Measurements from ENCODE around the gene PRSS48. TPM values are rescaled to one million over a fixed set of nuclear protein-coding genes. Genes with fewer than 3 reads are reported as not detected.
"Not testable (repeated sequence)": the region's sequence is repeated elsewhere in the genome, so short reads cannot be mapped to it uniquely, and the experiment has no call there.

Gene PRSS48, protein sequence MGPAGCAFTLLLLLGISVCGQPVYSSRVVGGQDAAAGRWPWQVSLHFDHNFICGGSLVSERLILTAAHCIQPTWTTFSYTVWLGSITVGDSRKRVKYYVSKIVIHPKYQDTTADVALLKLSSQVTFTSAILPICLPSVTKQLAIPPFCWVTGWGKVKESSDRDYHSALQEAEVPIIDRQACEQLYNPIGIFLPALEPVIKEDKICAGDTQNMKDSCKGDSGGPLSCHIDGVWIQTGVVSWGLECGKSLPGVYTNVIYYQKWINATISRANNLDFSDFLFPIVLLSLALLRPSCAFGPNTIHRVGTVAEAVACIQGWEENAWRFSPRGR
- total RNA-seq (2014; rRNA removed; shearing (Covaris generic)): not detected in 2 replicates

DNA sequence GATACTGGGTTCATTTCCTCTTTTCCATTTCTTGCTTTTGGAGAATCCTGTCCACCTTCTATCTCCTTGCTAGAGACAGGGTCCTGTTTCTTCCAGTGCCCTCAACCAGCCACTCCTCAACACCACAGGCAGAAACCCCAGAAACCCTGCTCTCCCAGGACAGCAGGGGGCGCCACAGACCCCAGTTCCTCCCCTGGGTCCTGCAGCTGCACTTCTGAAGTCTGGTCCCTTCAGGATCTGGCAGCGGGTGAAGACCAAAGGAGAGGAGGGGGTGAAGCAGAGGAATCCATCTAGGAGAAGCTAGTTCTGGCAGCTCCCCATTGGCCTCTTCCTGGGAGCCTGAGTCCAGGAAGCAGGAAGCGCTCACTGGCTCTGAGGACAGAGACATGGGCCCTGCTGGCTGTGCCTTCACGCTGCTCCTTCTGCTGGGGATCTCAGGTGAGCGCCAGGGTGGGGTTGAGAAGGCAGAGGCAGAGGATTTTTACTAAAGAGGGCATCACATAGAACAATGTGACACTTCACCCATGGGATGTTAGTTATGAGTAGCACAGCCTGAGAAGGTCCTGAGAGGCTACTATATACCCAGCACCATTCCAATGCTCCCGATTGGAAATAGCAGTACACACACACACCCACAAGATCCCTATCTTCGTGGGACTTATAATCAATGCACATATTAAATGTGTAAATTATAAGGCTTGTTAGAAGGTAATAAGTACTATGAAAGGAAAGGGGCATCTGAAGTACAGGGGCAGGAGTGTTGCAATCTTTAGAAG is at the start of gene PRSS48:
TSS of gene PRSS48 (plus strand) at position 375 of the 776 bp plus-strand sequence. CDS start at position 387, 12 bp downstream.
- peak; percentile 43 for DNase-seq (ENCODE audit: low spot score)

DNA sequence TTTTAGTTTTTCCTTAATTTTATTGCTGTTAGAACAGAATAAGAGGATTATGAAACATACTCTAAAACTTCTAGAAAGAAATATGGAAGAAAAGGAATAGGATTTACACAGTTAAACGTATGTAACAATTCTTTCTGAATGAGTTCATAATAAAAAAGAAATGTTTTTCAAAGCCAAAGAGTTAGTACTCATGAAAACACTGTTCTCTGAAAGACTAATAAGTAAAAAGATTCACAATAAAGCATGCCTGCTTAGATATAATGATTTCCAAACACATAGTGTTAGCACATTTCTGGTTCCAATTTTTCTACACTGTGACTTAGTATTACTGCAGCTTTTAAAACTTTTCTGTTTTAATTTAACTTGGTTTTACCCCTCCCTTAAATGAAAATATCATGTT is 49.8 kb upstream of the PRSS48 start:
- no peak for DNase-seq (ENCODE audit: low spot score)

DNA sequence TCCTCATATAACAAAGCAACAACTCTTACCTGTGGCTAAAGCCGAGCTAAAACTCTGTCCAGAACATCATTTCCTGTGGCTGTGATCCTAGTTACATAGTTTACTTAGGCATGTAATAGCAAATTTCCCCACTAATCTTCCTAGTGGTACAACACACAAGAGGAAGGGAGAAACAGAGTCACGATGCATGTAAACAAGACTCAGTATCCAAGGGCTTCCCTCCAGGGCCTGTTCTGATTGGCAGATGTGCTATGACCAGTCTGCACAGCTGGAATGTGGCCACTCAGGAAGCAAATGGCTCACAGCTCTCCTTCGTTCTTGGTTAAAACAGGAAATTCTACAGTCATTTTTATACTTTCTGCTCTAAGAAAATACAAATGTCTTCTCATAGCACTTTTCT is 49.2 kb upstream of the PRSS48 start:
- peak; percentile 11 for DNase-seq (ENCODE audit: low spot score)

DNA sequence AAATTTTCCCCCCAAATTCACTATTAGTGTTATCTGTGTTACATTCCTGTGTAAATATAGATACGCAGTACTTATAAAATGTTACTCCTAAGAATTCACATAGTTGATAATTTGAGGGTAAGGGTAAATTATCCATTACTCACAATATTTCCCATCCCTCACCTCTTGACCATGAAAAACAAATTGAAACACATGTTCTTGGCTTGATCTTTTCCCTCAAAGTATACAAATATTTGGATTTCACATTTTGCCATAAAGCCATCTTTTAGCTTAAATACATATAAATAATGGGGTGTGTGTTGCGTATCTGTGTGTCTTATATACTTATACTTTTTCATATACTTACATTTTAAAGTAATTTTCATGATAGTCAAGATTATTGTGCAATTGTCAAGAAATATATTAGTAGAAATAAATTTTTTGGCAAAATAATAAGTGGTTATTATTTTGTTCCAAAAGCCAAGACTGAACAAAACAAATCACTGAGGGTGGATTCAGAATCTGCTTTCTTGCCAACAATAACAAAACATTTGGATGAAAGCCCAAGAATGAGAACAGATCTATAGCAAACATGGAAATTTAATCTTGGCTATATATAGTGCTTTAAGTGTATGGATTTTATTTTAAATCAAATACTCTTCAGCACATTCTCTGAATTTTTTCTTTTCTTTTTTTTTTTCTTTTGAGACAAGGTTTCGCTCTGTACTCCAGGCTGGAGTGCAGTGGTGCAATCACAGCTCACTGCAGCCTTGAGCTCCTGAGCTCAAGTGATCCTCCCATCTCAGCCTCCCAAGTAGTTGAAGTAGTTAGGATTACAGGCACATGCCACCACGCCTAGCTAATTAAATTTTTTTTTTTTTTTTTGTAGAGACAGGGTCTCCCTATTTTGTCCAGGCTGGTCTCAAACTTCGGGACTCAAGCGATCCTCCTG is 48.5 kb upstream of the PRSS48 start:
- DNase-seq (ENCODE audit: low spot score): no peak

DNA sequence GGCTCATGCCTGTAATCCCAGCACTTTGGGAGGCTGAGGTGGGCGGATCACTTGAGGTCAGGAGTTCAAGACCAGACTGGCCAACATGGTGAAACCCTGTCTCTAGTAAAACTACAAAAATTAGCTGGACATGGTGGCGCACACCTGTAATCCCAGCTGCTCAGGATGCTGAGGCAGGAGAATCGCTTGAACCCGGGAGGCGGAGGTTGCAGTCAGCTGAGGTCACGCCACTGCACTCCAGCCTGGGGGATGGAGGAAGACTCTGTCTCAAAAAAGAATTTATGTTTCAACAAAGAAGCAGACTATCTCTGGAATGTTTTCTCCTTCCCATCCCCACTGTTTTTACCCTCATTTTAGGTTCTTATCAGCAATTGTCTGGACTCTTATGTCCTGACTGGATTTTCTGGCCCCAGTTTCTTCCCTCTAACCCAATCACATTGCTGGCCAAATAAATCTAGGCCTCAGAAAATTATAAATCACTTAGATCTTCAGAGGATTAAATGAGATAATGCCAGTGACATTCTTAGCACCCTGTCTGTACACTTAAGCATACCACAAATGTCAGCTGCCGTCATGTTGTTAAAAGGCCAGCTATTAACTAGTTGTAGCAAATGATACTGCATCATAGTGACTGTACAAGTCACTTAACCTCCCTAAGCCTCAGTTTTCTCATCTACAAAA is 44.9 kb upstream of the PRSS48 start:
- no peak for DNase-seq (ENCODE audit: low spot score)

DNA sequence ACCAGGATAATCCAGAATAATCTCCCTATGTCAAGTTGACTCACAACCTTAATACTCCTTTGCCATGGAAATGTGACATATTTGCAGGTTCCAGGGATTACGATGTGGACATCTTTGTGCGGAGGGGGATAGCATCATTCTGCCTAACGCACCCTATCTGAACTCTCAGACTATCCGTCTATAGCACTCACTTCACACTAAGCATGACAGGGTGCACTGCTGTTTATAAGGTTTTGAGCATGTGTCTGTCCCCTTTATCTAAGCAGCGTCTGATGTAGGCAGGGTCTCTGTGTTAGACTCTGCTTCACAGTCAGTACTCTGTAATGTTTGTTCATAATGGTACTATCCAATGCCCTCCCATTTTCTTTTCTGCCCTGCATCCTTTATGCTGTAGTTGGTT is 43.4 kb upstream of the PRSS48 start:
- DNase-seq (ENCODE audit: low spot score): no peak

DNA sequence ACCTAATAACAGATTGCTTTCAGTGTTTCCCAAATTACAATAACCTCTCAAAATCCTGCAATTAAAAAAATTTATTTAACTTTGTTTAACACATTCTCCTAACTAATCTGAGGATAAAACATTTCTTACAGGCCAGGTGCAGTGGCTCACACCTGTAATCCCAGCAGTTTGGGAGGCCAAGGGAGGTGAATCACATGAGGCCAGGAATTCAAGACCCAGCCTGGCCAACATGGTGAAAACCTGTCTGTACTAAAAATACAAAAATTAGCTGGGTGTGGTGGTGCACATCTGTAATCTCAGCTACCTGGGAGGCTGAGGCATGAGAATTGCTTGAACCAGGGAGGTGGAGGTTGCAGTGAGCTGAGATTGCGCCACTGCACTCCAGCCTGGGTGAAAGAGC is 41.6 kb upstream of the PRSS48 start:
- not testable (repeated sequence) for DNase-seq (ENCODE audit: low spot score)

DNA sequence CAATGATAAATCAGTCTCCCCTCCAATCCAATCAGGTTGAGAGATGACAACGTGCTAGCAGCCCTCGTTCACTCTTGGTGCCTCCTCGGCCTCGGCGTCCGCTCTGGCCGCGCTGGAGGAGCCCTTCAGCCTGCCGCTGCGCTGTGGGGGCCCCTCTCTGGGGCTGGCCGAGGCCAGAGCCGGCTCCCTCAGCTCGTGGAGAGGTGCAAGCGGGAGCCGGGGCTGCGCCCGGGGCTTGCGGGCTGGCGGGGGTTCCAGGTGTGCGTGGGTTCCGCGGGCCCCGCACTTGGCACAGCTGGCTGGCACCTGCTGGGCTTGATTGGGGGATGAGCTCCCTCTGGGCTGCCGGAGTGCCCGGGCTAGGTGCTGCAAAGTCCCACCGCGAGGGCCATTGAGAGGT is 40.9 kb upstream of the PRSS48 start:
- no peak for DNase-seq (ENCODE audit: low spot score)

DNA sequence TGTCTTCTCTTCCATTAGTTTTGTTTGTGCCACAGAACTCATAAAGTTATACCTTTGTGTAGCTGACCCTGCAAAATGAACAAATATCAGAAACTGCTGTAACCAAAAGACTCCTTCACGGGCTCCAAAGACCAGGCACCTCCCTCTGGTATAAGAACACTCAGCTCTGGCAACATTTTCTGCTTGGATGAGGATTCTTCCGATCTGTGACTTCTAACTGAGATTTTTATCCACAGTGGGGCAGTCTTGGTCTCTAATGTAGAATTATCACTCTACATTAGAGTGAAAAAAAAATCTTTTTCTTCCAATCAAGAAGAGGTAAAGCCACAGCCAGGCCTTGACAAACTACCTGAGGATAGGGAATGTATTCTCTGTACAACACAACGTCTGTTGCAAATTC is 38.5 kb upstream of the PRSS48 start:
- DNase-seq (ENCODE audit: low spot score): no peak

DNA sequence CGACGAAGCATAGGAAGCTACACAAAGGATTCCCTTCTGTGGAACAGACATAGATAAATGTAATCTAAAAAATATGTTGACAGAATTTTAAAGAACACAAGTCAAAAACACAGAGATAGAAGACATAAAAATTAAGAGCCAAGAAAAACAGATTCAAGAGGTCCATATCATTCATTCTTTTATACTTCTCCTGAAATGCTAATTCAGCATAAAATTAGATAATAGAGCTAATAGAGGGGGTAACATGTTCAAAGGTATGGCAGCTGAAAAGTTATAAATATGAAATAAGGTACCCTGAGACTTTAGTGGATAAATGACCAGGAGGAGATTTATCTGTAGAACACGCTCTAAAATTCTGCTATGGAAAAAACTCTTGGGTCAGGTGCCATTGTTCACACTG is 37.4 kb upstream of the PRSS48 start:
- no peak for DNase-seq (ENCODE audit: low spot score)

DNA sequence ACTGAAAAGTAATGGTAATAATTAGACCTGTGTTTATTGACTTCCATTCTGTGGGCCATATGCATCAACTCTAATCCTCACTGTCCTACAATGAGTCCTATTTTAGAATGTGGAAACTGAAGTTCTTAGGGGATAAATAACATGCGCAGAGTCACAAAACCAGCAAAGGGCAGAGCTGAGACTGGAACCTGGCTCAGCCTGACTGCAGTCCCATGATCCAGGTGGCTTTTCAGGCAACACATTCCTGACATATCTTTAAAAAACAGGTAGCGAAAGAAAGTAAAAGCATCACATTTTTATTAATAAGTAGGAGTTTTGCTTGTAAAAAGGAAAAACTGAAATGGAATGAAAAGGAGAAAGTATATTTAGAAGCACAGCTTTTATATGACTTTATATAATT is 34.7 kb upstream of the PRSS48 start:
- DNase-seq (ENCODE audit: low spot score): no peak

DNA sequence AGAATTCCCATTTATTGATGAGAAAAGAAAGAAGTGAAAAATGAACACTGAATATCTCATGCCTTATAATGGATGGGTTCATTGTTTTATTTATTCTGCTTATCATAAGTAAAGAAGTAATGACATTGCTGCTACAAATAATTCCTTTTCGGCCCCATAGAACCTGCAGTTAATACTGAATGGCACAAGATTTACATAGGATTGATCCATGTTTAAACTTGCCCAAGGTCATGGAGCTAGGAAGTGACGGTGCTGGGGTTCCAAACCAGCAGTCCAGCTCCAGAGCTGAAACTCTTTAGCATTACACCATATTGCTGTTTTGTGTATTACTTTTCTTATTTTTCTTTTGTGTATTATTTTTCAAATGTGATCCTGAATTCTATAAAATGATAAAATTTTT is 30.2 kb upstream of the PRSS48 start:
- DNase-seq (ENCODE audit: low spot score): no peak

DNA sequence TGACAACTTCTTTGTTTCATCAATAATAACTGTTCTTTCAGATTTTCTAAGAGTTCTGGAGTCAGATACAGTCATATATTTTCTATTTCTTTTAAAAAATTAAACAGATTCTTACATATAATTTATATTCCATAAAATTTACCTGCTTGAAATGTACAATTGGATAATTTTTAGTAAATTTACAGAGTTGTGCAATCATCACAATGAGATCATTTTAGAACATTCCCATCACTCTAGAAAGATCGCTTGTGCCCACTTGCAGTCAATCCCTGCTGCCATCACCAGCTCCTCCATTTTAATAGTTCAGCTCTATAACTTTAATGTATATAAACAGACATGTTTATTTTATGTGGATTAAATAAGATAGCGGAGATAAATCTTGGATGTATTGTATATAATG is 29.6 kb upstream of the PRSS48 start:
- no peak for DNase-seq (ENCODE audit: low spot score)

DNA sequence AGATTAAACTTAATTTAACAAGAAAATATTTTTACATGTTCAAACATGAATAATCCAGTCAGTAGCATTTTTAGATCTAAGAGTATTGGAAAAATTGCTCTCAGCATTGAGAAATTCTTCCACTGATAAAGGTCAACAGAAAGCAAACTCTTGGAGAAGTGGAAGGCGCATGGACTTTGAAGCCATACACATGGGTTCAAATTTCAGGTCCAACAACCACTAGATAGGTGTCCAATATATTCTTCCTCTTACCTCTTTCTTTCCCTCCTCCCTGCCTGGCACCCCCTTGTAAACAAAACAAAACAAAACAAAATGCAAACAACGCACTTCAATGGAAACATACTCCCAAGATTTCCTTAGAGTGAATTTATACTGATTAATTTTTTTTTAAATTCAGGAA is 28.4 kb upstream of the PRSS48 start:
- no peak for DNase-seq (ENCODE audit: low spot score)

DNA sequence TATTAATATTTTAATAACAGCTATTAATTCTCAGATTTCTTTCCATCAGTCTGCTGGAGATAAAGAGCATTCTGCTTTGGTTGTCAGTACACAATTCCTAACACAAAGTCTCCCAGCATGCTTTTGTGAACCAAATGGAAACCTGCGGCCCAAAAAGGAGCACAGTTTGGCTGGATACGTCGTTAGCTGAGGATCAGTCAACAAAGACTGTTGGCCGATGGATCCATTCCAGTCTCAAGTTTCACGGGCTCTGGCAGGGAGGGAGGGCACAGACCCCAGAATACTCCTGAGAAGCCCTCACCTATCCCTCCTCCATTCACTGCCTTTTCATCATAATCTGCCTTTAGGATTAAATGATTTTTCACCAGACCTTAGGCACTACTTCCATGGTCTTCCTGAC is 26.3 kb upstream of the PRSS48 start:
- no peak for DNase-seq (ENCODE audit: low spot score)

DNA sequence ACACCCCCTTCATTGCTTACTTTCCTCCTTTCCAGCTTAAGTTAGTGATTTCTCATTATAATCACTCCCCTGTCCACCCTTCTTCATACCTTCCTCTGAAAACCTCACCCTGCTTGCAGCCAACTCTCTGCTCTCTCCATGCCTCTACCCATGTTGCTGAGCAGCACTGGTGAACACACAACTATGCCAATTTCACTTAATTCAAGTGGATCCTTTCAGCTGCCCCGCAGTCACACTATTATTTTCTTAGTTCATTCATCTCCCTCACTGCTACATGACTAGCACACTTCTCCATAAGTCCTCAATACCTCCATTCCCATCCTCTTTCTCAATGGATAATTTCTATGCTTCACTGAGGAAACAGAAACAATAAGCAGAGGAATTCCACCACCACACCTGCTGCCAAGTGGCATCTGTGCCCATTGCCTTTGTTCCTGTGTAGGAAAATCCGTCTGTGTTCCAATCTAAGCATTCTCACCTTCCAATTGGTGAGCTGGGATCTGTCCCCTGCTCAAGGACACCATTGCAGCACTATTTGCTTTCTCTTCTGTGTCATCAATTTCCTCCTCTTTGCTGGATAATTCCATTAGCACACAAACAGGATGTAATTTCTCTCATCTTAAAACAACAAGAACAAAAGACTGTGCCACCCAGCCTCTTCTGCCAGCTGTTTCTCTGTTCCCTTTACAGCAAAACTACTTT is 25.2 kb upstream of the PRSS48 start:
- DNase-seq (ENCODE audit: low spot score): no peak

DNA sequence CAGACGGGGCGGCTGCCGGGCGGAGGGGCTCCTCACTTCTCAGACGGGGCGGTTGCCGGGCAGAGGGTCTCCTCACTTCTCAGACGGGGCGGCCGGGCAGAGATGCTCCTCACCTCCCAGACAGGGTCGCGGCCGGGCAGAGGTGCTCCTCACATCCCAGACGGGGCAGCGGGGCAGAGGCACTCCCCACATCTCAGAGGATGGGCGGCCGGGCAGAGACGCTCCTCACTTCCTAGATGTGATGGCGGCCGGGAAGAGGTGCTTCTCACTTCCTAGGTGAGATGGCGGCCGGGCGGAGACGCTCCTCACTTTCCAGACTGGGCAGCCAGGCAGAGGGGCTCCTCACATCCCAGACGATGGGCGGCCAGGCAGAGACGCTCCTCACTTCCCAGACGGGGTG is 21.7 kb upstream of the PRSS48 start:
- not testable (repeated sequence) for DNase-seq (ENCODE audit: low spot score)

DNA sequence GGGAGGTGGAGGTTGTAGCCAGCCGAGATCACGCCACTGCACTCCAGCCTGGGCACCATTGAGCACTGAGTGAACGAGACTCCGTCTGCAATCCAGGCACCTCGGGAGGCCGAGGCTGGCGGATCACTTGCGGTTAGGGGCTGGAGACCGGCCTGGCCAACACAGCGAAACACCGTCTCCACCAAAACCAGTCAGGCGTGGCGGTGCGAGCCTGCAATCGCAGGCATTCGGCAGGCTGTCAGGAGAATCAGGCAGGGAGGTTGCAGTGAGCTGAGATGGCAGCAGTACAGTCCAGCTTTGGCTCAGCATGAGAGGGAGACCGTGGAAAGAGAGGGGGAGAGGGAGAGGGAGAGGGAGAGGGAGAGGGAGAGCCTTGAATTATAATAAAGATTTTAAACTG is 21.3 kb upstream of the PRSS48 start:
- DNase-seq (ENCODE audit: low spot score): not testable (repeated sequence)

DNA sequence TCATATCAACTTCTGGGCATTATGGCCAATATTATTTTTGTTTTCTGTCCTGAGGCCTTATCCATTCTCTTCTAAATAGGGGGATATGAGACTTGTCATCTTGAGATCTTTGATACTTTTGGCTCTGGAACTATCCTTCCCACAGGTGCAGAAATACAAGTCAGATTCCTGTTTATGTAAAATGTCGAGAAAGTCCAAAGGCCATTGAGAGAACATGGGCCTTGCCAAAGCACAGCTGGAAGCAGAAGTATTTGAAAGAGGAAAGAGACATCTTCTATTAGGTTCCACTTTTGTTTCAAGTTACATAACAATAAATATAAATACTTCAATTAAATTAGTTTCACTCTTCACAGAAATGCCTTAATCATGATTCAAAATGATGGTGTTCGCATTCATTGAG is 20.8 kb upstream of the PRSS48 start:
- DNase-seq (ENCODE audit: low spot score): no peak

DNA sequence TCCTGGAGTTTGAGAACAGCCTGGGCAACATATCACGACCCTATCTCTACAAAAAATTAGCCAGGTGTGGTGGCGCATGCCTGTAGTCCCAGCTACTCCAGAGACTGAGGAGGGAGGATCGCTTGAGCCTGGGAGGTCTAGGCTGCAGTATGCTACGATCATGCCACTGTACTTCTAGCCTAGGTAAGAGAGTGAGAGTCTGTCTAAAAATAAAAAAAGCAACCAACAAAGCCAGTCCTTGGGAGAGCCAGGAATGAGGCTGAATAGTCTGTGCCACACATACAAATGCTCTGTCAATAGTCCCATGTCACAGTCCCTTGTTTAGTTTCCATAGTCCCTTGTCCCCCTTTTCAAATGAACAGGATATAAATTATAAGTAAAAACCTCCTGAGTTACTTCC is 19.3 kb upstream of the PRSS48 start:
- no peak for DNase-seq (ENCODE audit: low spot score)

DNA sequence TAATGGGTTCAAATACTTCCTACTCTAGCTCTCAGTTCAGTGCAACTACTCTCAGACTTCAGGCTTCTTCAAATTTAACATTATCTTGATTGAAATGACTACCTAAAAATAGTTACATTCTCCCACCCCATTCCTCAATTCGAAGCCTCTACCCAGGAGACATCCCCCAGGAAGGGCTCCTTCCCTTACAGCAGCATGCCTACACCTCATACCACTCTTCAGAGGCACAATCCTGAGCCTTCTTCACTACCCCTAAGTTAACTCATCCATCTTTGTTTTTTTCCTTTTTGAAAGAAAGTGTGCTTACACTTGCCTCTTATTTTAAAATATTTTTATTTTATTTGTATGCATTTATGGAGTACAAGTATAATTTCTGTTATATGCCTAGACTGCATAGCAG is 17.2 kb upstream of the PRSS48 start:
- DNase-seq (ENCODE audit: low spot score): no peak

Data from H4 (cell line).